Measurements from ENCODE around the gene MCC.

The MCC gene

DNA sequence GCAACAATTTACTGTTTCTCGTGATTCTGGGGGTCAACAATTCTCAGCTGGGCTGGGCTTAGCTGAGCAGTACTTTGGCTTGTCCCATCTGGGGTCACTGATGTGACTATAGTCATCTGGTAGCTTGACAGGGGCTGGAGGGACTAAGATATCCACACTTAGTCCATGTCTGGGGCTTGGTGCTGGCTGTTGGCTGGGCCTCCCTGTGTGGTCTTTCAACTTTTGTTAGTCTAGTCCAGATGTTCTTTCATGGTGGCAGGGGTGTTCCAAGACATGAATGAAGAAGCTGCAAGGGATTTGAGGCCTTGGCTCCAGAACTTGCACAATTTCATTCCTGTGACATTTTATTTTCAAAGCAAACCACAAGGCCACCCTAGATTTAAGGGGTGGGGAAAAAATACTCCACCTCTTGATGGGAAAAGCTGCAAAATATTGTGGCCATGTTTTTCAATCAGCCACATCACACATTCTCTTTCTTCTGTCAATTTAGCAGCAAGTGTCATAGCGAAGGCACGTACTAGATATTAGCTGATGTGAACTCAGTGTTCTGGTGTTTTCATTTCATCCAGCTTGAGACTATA is 112.7 kb downstream of the MCC start:
- DNase-seq (ENCODE audit: low read depth) = no peak
- no peak overlapping the region for H3K4me3 ChIP-seq (ENCODE audit: low read length)
- TF ChIP-seq, protein P1, sequence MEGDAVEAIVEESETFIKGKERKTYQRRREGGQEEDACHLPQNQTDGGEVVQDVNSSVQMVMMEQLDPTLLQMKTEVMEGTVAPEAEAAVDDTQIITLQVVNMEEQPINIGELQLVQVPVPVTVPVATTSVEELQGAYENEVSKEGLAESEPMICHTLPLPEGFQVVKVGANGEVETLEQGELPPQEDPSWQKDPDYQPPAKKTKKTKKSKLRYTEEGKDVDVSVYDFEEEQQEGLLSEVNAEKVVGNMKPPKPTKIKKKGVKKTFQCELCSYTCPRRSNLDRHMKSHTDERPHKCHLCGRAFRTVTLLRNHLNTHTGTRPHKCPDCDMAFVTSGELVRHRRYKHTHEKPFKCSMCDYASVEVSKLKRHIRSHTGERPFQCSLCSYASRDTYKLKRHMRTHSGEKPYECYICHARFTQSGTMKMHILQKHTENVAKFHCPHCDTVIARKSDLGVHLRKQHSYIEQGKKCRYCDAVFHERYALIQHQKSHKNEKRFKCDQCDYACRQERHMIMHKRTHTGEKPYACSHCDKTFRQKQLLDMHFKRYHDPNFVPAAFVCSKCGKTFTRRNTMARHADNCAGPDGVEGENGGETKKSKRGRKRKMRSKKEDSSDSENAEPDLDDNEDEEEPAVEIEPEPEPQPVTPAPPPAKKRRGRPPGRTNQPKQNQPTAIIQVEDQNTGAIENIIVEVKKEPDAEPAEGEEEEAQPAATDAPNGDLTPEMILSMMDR (conservative IDR thresholded peaks at IDR 0.05; ENCODE audit: low read depth, low read length) = no peak

DNA sequence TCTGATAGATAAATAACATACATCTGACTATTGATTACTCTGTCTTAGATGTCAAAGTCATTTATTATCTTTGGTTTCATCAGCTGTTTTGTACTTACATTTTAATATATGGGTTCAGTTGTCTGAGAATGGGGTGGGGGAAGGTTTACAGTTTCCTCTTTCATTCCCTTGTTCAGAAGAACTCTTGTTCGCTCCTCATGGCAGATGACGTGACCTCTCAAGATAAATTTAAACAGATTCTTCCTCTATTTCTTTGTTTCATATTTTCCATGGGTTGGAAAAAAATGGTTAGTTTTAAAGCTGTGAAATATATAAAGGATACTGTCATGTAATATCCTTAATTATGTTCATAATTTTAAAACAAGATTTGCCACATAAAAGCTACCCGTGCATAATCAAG is 114.8 kb downstream of the MCC start:
- TF ChIP-seq, protein P1 (conservative IDR thresholded peaks at IDR 0.05; ENCODE audit: low read depth, low read length) = no peak
- DNase-seq (ENCODE audit: low read depth) = no peak
- no peak overlapping the region for H3K4me3 ChIP-seq (ENCODE audit: low read length)

DNA sequence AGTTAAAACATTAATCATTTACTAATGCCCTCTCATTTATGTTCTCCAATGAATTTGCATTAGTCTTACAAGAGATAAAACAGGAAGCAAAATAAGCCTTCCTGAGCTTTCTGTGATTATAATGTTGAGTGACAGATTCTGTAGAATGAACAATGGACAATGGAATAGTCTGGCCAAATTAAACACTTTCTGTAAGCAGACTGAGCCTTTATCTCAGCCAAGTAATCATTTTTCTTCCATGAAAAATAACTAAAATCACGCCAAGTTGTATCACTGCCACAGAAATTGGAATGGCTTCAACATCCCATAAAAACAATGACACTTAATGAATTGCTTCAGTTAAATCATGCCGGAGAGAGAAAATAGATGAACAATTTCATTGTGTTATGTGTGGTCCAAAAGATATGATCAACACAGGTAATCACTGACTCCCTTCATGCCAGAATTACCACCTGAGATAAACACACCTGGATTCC is 116.5 kb downstream of the MCC start:
- H3K4me3 ChIP-seq (ENCODE audit: low read length) = no peak overlapping the region
- peak; percentile 52 for DNase-seq (ENCODE audit: low read depth)
- TF ChIP-seq, protein P1 (conservative IDR thresholded peaks at IDR 0.05; ENCODE audit: low read depth, low read length) = no peak

DNA sequence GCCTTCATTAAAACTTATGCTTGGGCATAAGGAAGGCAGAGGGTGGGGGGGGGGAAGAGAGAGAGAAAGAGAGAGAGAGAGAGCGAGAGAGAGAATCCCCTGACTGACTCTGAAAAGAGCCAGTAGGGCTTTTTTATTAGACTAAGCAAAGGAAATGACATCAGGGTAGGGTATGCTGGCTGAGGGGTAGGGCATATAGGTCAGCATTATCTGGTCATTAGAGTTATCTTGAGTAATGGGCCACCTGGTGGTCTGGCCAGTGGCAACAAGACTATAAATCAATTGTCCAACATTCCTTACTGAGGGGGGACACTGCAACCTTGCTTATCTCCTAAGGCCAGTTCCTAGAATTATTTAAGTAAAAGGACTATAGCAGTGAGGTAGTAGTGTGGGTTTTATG is 120.7 kb downstream of the MCC start:
- H3K4me3 ChIP-seq (ENCODE audit: low read length) = no peak overlapping the region
- no peak for DNase-seq (ENCODE audit: low read depth)
- TF ChIP-seq, protein P1 (conservative IDR thresholded peaks at IDR 0.05; ENCODE audit: low read depth, low read length) = no peak

DNA sequence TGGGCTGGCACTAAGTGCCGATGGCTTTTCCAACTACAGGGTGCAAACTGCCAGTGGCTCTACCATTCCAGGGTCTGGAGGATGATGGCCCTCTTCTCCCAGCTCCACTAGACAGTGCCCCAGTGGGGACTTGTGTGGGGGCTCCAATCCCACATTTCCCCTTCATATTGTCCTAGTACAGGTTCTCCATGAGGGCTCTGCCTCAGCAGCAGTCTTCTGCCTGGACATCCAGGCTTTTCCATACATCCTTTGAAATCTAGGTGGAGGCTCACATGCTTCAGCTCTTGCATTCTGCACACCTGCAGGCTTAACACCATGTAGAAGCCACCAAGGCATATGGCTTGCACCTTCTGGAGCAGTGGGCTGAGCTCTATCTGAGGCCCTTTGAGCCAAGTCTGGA is 123.8 kb downstream of the MCC start:
- no peak overlapping the region for H3K4me3 ChIP-seq (ENCODE audit: low read length)
- TF ChIP-seq, protein P1 (conservative IDR thresholded peaks at IDR 0.05; ENCODE audit: low read depth, low read length) = no peak
- no peak for DNase-seq (ENCODE audit: low read depth)

DNA sequence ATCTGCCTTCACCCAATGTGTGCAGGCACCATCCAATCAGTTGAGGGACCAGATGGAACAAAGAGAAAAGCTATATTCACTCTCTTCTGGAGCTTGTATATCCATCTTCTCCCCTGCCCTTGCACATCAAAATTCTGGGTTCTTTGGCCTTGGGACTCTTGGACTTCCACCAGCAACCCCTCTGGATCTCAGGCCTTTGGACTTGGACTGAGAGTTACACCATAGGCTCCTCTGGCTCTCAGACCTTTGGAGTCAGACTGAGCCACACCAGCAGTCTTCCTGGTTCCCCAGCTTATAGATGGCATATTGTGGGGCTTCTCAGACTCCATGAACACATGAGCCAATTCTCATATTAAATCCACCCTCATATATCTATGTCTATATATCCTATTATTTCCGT is 126.6 kb downstream of the MCC start:
- TF ChIP-seq, protein P1 (conservative IDR thresholded peaks at IDR 0.05; ENCODE audit: low read depth, low read length) = no peak
- no peak overlapping the region for H3K4me3 ChIP-seq (ENCODE audit: low read length)
- no peak for DNase-seq (ENCODE audit: low read depth)

DNA sequence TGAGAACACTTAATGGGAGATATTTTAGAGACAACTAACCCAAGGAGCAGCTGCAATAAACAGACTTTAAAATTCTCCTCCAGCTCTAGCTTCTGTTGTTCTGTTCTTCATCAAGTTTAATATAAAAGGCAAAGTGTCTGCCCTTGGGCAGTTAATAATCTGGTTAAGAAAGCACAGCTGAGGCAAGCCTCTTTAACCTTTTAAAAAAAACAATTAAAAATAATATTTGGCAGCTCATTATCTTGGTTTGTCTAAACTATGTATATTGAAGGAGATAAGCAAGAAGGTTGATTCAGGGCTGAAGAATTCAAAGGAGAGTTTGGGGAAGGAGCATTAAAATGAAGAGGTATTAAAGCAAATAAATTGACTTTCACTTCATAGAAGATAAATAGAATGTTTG is 128.8 kb downstream of the MCC start:
- no peak overlapping the region for H3K4me3 ChIP-seq (ENCODE audit: low read length)
- no peak for DNase-seq (ENCODE audit: low read depth)
- TF ChIP-seq, protein P1 (conservative IDR thresholded peaks at IDR 0.05; ENCODE audit: low read depth, low read length) = no peak
